HepG2 (cell line): Measurements from ENCODE around the gene KIF13A. TPM values are rescaled to one million over a fixed set of nuclear protein-coding genes. Genes with fewer than 3 reads are reported as not detected.

Experiments
- ARNT ChIP-seq: fragments of 450-650 bp; IDR thresholded peaks from 2 replicates; pipeline ENCODE4 v1.6.1; 2017
- CC2D1A ChIP-seq: sonication (generic); formaldehyde crosslinking; IDR thresholded peaks from 2 replicates; pipeline ENCODE4 v1.8.1; 2023; ENCODE audit warnings: mild to moderate bottlenecking, missing genetic modification reagents
- CREBL2 ChIP-seq: sonication (generic); formaldehyde crosslinking; IDR thresholded peaks from 2 replicates; pipeline ENCODE4 v1.8.1; 2023; ENCODE audit warnings: missing genetic modification reagents, mild to moderate bottlenecking, borderline replicate concordance
- FOSL2 ChIP-seq: sonication (generic); formaldehyde crosslinking; IDR thresholded peaks from 2 replicates; pipeline ENCODE4 v1.4.0; 2020; ENCODE audit warnings: missing genetic modification reagents
- HHEX ChIP-seq: IDR thresholded peaks from 2 replicates; pipeline ENCODE4 v1.6.1; 2016; ENCODE audit warnings: control low read depth
- HMG20A ChIP-seq: IDR thresholded peaks from 2 replicates; pipeline ENCODE4 v1.6.1; 2016; ENCODE audit warnings: borderline replicate concordance
- JUNB ChIP-seq: sonication (generic); formaldehyde crosslinking; IDR thresholded peaks from 2 replicates; pipeline ENCODE4 v1.8.0; 2022; ENCODE audit warnings: missing genetic modification reagents, mild to moderate bottlenecking, borderline replicate concordance
- KAT7 ChIP-seq: IDR thresholded peaks from 2 replicates; pipeline ENCODE4 v1.6.1; 2018; ENCODE audit warnings: borderline replicate concordance, missing compliant biosample characterization
- MEIS1 ChIP-seq: sonication (generic); formaldehyde crosslinking; IDR thresholded peaks from 2 replicates; pipeline ENCODE4 v1.9.0; 2021; ENCODE audit warnings: mild to moderate bottlenecking, missing genetic modification reagents, moderate library complexity, borderline replicate concordance
- PTBP1 ChIP-seq: fragments of 200-400 bp; formaldehyde crosslinking; IDR thresholded peaks from 2 replicates; pipeline ENCODE4 v1.6.1; 2018; ENCODE audit warnings: low read length, low read depth; ENCODE audit not compliant: poor library complexity, severe bottlenecking
- RAD21 ChIP-seq: fragments of 450-650 bp; formaldehyde crosslinking; IDR thresholded peaks from 2 replicates; pipeline ENCODE4 v1.5.0; 2020; ENCODE audit warnings: mild to moderate bottlenecking
- RBFOX2 ChIP-seq: fragments of 200-400 bp; formaldehyde crosslinking; IDR thresholded peaks from 2 replicates; pipeline ENCODE4 v1.6.1; 2017; ENCODE audit warnings: low read depth, mild to moderate bottlenecking, low read length
- SNAI1 ChIP-seq: sonication (generic); formaldehyde crosslinking; IDR thresholded peaks from 2 replicates; pipeline ENCODE4 v1.5.0; 2020; ENCODE audit warnings: mild to moderate bottlenecking, missing genetic modification reagents, borderline replicate concordance
- THRA ChIP-seq: sonication (generic); formaldehyde crosslinking; IDR thresholded peaks from 2 replicates; pipeline ENCODE4 v1.4.0; 2020; ENCODE audit warnings: missing genetic modification reagents, borderline replicate concordance
- ZBTB25 ChIP-seq: IDR thresholded peaks from 2 replicates; pipeline ENCODE4 v1.6.1; 2018; ENCODE audit warnings: missing genetic modification reagents
- ZBTB4 ChIP-seq: sonication (generic); formaldehyde crosslinking; IDR thresholded peaks from 2 replicates; pipeline ENCODE4 v1.4.0; 2020; ENCODE audit warnings: missing genetic modification reagents, mild to moderate bottlenecking, borderline replicate concordance
- ZBTB7B ChIP-seq: sonication (generic); formaldehyde crosslinking; IDR thresholded peaks from 2 replicates; pipeline ENCODE4 v1.4.0; 2020; ENCODE audit warnings: missing genetic modification reagents
- ZFP82 ChIP-seq: sonication (generic); formaldehyde crosslinking; IDR thresholded peaks from 2 replicates; pipeline ENCODE4 v1.5.1; 2020; ENCODE audit warnings: mild to moderate bottlenecking, missing genetic modification reagents, borderline replicate concordance
- ZFP91 ChIP-seq: sonication (generic); formaldehyde crosslinking; IDR thresholded peaks from 2 replicates; pipeline ENCODE4 v1.9.0; 2022; ENCODE audit warnings: missing genetic modification reagents, mild to moderate bottlenecking, borderline replicate concordance
- ZNF383 ChIP-seq: sonication (generic); formaldehyde crosslinking; IDR thresholded peaks from 2 replicates; pipeline ENCODE4 v1.4.0; 2020; ENCODE audit warnings: missing genetic modification reagents, mild to moderate bottlenecking, borderline replicate concordance
- ZNF446 ChIP-seq: sonication (generic); formaldehyde crosslinking; IDR thresholded peaks from 2 replicates; pipeline ENCODE4 v1.5.0; 2020; ENCODE audit warnings: mild to moderate bottlenecking, missing genetic modification reagents
- ZNF572 ChIP-seq: sonication (generic); formaldehyde crosslinking; IDR thresholded peaks from 2 replicates; pipeline ENCODE4 v1.5.1; 2020; ENCODE audit warnings: mild to moderate bottlenecking, missing genetic modification reagents
- ZNF713 ChIP-seq: sonication (generic); formaldehyde crosslinking; IDR thresholded peaks from 2 replicates; pipeline ENCODE4 v1.4.0; 2020; ENCODE audit warnings: mild to moderate bottlenecking, missing genetic modification reagents
- ZNF790 ChIP-seq: sonication (generic); formaldehyde crosslinking; IDR thresholded peaks from 2 replicates; pipeline ENCODE4 v1.8.0; 2022; ENCODE audit warnings: missing genetic modification reagents, mild to moderate bottlenecking, borderline replicate concordance
- ZNF841 ChIP-seq: sonication (generic); formaldehyde crosslinking; IDR thresholded peaks from 2 replicates; pipeline ENCODE4 v1.8.1; 2023; ENCODE audit warnings: missing genetic modification reagents, borderline replicate concordance
- polyA plus RNA-seq, 8 experiments: library from polyadenylated mRNA; depleted of rRNA in 3 of 8; stranded (reverse) in 7 of 8; unstranded in 1 of 8; fragments of >200 nt; fragmentation: Illumina TruSeq in 4 of 8; extraction: Trizol in 4 of 8; gene quantifications; 2 replicates each; pipeline versions ENCODE4 v1.2.1 to v1.2.3, GENCODE V29; 2011 to 2016; ENCODE audit warnings: low read depth in 4 of 8, missing spikeins in 1 of 8, mixed read lengths in 1 of 8; ENCODE audit not compliant: insufficient read depth in 1 of 8
- total RNA-seq, 5 experiments: library from RNA; depleted of rRNA; stranded (reverse); fragments of >200 nt; fragmentation: Illumina TruSeq; extraction: Trizol; gene quantifications; 2 replicates each; pipeline ENCODE4 v1.2.3, GENCODE V29; 2016; ENCODE audit warnings: low read depth in 1 of 5

The KIF13A gene
- total and polyA plus RNA-seq, 2 of the 13 experiments (the other 11 are each of a cell fraction or from before 2014, with no cell fraction given), result 21.1 to 37.2 TPM

GRCh38 chr6:17725083-17725482, 262.4 kb downstream of the KIF13A start (continued):
- no peak for TF ChIP-seq SNAI1 (CRISPR knock-in tag)
- TF ChIP-seq ZNF383 (CRISPR knock-in tag), result no peak
- TF ChIP-seq ZFP91 (CRISPR knock-in tag), result 0 out of 2 replicates have a peak, but pooled peaks have one; percentile 34
- no peak for TF ChIP-seq JUNB (CRISPR knock-in tag)
- no peak for TF ChIP-seq ZFP82 (CRISPR knock-in tag)
- TF ChIP-seq ZNF713 (CRISPR knock-in tag), result no peak
- no peak for TF ChIP-seq CC2D1A (CRISPR knock-in tag)
- no peak for TF ChIP-seq ZNF790 (CRISPR knock-in tag)
- no peak for TF ChIP-seq MEIS1 (CRISPR knock-in tag)
- TF ChIP-seq PTBP1, result no peak
- no peak for TF ChIP-seq HHEX (CRISPR knock-in tag)
- TF ChIP-seq RBFOX2, result no peak
- TF ChIP-seq ZBTB7B (CRISPR knock-in tag), result peak; percentile 81; the same call in 1 of the 2 replicates
- TF ChIP-seq FOSL2, result no peak
- no peak for TF ChIP-seq ARNT
- TF ChIP-seq HMG20A, result peak; percentile 29; the same call in 1 of the 2 replicates
- TF ChIP-seq ZNF841 (CRISPR knock-in tag), result no peak
- TF ChIP-seq THRA (CRISPR knock-in tag), result no peak
- no peak for TF ChIP-seq RAD21 (CRISPR knock-in tag)
- TF ChIP-seq CREBL2 (CRISPR knock-in tag), result no peak
- TF ChIP-seq ZNF572 (CRISPR knock-in tag), result no peak
- TF ChIP-seq ZBTB4, result 0 out of 2 replicates have a peak, but pooled peaks have one; percentile 33
- no peak for TF ChIP-seq ZNF446 (CRISPR knock-in tag)
- TF ChIP-seq ZBTB25, result no peak
- TF ChIP-seq KAT7 (CRISPR knock-in tag), result 0 out of 2 replicates have a peak, but pooled peaks have one; percentile 65
